A549 (cell line): ENCODE results near the gene CHAF1B. TPM values are rescaled to one million over a fixed set of nuclear protein-coding genes. Genes with fewer than 3 reads are reported as not detected.

ENCODE experiments used
- ATAC-seq, 2 experiments: fragments of 200-7000 bp in 1 of 2; fragments of >200 bp in 1 of 2; cut with Nextera tagmentation in 1 of 2; cut with Tn5 transposase in 1 of 2; 3 replicates each; pipeline versions ENCODE4 v1.8.0 to v1.9.1; 2018 to 2020; ENCODE audit warnings: mild to moderate bottlenecking in 1 of 2, moderate library complexity in 1 of 2
- CTCF ChIA-PET: fragments of 300-600 bp; sonication (Branson Sonifier 250); formaldehyde crosslinking; extraction: SDS; loops from one replicate; lab custom pipeline; 2021; ENCODE audit warnings: antibody characterized with exemption, inconsistent platforms; lab: Yijun Ruan, JAX
- POLR2A ChIA-PET: fragments of 350-600 bp; formaldehyde crosslinking; extraction: SDS; loops from one replicate; lab custom pipeline; 2021; ENCODE audit warnings: antibody characterized with exemption, inconsistent platforms; lab: Yijun Ruan, JAX
- DNase-seq, 2 experiments: peaks; one replicate each; pipeline versions ENCODE4 v3.0.0 to v3.0.0-alpha.2; 2011 to 2016; ENCODE audit warnings: low read depth in 1 of 2, low spot score in 1 of 2
- FAIRE-seq: peaks from 2 replicates; lab custom pipeline; 2011; peaks lifted over from hg19 to GRCh38; lab: Jason Lieb, UNC
- H3K27ac ChIP-seq, 2 experiments: fragments of >200 bp; sonication (Bioruptor Twin); formaldehyde crosslinking; 3 replicates each; pipeline ENCODE4 v1.5.1; 2016 to 2017
- H3K4me1 ChIP-seq: fragments of >200 bp; sonication (Bioruptor Twin); formaldehyde crosslinking; 3 replicates; pipeline ENCODE4 v1.6.1; 2016
- H3K4me2 ChIP-seq: fragments of >200 bp; sonication (Bioruptor Twin); formaldehyde crosslinking; 3 replicates; pipeline ENCODE4 v1.6.1; 2016
- H3K4me3 ChIP-seq: fragments of >200 bp; sonication (Bioruptor Twin); formaldehyde crosslinking; 3 replicates; pipeline ENCODE4 v1.5.1; 2016
- H3K9me3 ChIP-seq: fragments of >200 bp; sonication (Bioruptor Twin); formaldehyde crosslinking; 3 replicates; pipeline ENCODE4 v1.6.1; 2016
- CHD4 ChIP-seq: fragments of 200-600 bp; sonication (generic); IDR thresholded peaks from 2 replicates; pipeline ENCODE4 v1.6.1; 2016; ENCODE audit warnings: antibody characterized with exemption, mild to moderate bottlenecking, borderline replicate concordance
- ESRRA ChIP-seq: fragments of 150-350 bp; IDR thresholded peaks from 2 replicates; pipeline ENCODE4 v1.6.1; 2014; ENCODE audit warnings: mild to moderate bottlenecking, low read length, borderline replicate concordance
- FOSL2 ChIP-seq, 2 experiments: fragments of 450-650 bp in 1 of 2; fragments of >200 bp in 1 of 2; sonication (Bioruptor Twin) in 1 of 2; formaldehyde crosslinking; IDR thresholded peaks; 2 replicates each; pipeline versions ENCODE4 v1.5.0 to v1.6.1; 2016 to 2020; ENCODE audit warnings: mild to moderate bottlenecking in 1 of 2, moderate library complexity in 1 of 2
- HEYL ChIP-seq: fragments of 250-450 bp; sonication (Bioruptor Pico); IDR thresholded peaks from 2 replicates; pipeline ENCODE4 v1.8.0; 2021; ENCODE audit warnings: mild to moderate bottlenecking, moderate library complexity
- HOXA7 ChIP-seq: fragments of 250-450 bp; sonication (Bioruptor Pico); IDR thresholded peaks from 2 replicates; pipeline ENCODE4 v1.5.0; 2020; ENCODE audit warnings: mild to moderate bottlenecking, moderate library complexity
- HOXB13 ChIP-seq: fragments of 250-450 bp; sonication (Bioruptor Pico); IDR thresholded peaks from 2 replicates; pipeline ENCODE4 v1.5.0; 2020; ENCODE audit warnings: low read depth, mild to moderate bottlenecking, moderate library complexity
- HOXB5 ChIP-seq: fragments of 250-450 bp; sonication (Bioruptor Pico); IDR thresholded peaks from 2 replicates; pipeline ENCODE4 v1.5.0; 2020; ENCODE audit warnings: mild to moderate bottlenecking, moderate library complexity
- MAZ ChIP-seq: fragments of 150-350 bp; IDR thresholded peaks from 2 replicates; pipeline ENCODE4 v1.6.1; 2014; ENCODE audit warnings: antibody characterized with exemption, low read depth, low read length, borderline replicate concordance
- NPAS2 ChIP-seq: fragments of 250-450 bp; sonication (Bioruptor Pico); IDR thresholded peaks from 2 replicates; pipeline ENCODE4 v1.8.0; 2022; ENCODE audit warnings: mild to moderate bottlenecking, moderate library complexity, borderline replicate concordance
- NR3C1 ChIP-seq: fragments of >200 bp; sonication (Bioruptor Twin); formaldehyde crosslinking; IDR thresholded peaks from 3 replicates; pipeline ENCODE4 v1.6.1; 2017
- POLR2AphosphoS2 ChIP-seq: conservative IDR thresholded peaks from 2 replicates; pipeline ENCODE4 v1.6.1; 2012; ENCODE audit warnings: low read length, improper control_type of control experiment, inconsistent platforms
- RAD21 ChIP-seq, 2 experiments: fragments of >200 bp in 1 of 2; sonication (Bioruptor Twin) in 1 of 2; formaldehyde crosslinking in 1 of 2; IDR thresholded peaks in 1 of 2; conservative IDR thresholded peaks in 1 of 2; 2 replicates in 1 of 2; 3 replicates in 1 of 2; pipeline ENCODE4 v1.6.1; 2012 to 2018; ENCODE audit warnings: inconsistent platforms in 1 of 2
- RARB ChIP-seq: fragments of 250-450 bp; sonication (Bioruptor Pico); IDR thresholded peaks from 2 replicates; pipeline ENCODE4 v1.8.0; 2021; ENCODE audit warnings: mild to moderate bottlenecking, moderate library complexity
- RFX5 ChIP-seq: fragments of 450-650 bp; IDR thresholded peaks from 2 replicates; pipeline ENCODE4 v1.7.1; 2014; ENCODE audit warnings: antibody characterized with exemption, mild to moderate bottlenecking, moderate library complexity
- RNF2 ChIP-seq: fragments of 200-600 bp; sonication (generic); IDR thresholded peaks from 2 replicates; pipeline ENCODE4 v1.6.1; 2016; ENCODE audit warnings: low read depth, mild to moderate bottlenecking, antibody characterized with exemption, moderate library complexity, borderline replicate concordance
- TFCP2L1 ChIP-seq: fragments of 250-450 bp; sonication (Bioruptor Pico); IDR thresholded peaks from 2 replicates; pipeline ENCODE4 v1.5.0; 2021; ENCODE audit warnings: mild to moderate bottlenecking
- TP53 ChIP-seq: fragments of 250-450 bp; sonication (Bioruptor Pico); IDR thresholded peaks from 2 replicates; pipeline ENCODE4 v1.5.0; 2021; ENCODE audit warnings: mild to moderate bottlenecking, moderate library complexity
- WGBS: methylation state at CpG from one replicate; pipeline ENCODE4 v1.1.6; 2017; ENCODE audit errors: missing lambda C conversion rate; 5-methylcytosine and 5-hydroxymethylcytosine counted together
- polyA plus RNA-seq, 4 experiments: library from polyadenylated mRNA; depleted of rRNA in 3 of 4; stranded (reverse); fragments of >200 nt; fragmentation: RNase III in 1 of 4; extraction: RNeasy Plus Mini Kit Qiagen cat#74134 plus additional on column Dnase treatment in 1 of 4; gene quantifications; 2 replicates in 3 of 4; 3 replicates in 1 of 4; pipeline ENCODE4 v1.2.3, GENCODE V29; 2011 to 2017
- TF ChIP-seq, protein P1 (sequence below): fragments of 200-600 bp; sonication (generic); IDR thresholded peaks from 2 replicates; pipeline ENCODE4 v1.6.1; 2016; ENCODE audit warnings: antibody characterized with exemption, mild to moderate bottlenecking, moderate library complexity
- TF ChIP-seq, protein P2 (sequence below): IDR thresholded peaks from 2 replicates; pipeline ENCODE4 v1.6.1; 2012
- TF ChIP-seq, protein P3 (sequence below): IDR thresholded peaks from 2 replicates; pipeline ENCODE4 v1.6.1; 2012; ENCODE audit warnings: low read depth, borderline replicate concordance

The CHAF1B gene
- polyA plus RNA-seq, 2 of the 4 experiments (the other 2 are of a cell fraction): 13.3 to 16.9 TPM

DNA sequence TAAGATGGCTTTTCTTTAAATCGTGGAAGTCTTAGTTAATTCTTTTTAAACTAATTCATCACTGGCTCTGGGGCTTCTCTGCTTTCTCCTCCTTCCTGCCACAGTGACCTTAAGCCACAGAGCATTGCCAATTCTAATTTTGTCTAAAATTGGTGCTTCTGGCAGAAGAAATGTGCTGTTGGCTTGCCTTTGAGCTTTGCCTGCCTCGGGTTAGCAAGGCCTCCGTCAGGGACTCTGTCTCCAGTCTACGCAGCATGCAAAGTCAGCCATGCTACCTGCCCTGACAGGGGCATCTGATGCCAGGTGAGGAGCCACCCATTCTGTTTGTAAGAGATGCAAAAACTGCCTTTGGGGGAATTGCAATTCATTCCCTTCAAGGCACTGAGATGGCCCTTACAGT lies 69.5 kb downstream of the CHAF1B start:
- Histone ChIP-seq H3K27ac (peak overlapping the region in 1 of 2 experiments; percentile 79; a peak in 3 of 6 replicates), H3K4me1 (peaks cover 18% of the 10 kb centered on the region; the same call in 2 of the 3 replicates), H3K4me2 (no peak overlapping the region), H3K4me3 (no peak overlapping the region), H3K9me3 (no peaks in the 10 kb centered on the region)
- DNase-seq (no peak), FAIRE-seq (no peak), ATAC-seq (no peak)
- WGBS: 91% methylated on average over 3 of the region's 4 CpGs
- TF ChIP-seq HOXB13 (no peak), POLR2AphosphoS2 (no peak)
- TF ChIP-seq, protein P1, sequence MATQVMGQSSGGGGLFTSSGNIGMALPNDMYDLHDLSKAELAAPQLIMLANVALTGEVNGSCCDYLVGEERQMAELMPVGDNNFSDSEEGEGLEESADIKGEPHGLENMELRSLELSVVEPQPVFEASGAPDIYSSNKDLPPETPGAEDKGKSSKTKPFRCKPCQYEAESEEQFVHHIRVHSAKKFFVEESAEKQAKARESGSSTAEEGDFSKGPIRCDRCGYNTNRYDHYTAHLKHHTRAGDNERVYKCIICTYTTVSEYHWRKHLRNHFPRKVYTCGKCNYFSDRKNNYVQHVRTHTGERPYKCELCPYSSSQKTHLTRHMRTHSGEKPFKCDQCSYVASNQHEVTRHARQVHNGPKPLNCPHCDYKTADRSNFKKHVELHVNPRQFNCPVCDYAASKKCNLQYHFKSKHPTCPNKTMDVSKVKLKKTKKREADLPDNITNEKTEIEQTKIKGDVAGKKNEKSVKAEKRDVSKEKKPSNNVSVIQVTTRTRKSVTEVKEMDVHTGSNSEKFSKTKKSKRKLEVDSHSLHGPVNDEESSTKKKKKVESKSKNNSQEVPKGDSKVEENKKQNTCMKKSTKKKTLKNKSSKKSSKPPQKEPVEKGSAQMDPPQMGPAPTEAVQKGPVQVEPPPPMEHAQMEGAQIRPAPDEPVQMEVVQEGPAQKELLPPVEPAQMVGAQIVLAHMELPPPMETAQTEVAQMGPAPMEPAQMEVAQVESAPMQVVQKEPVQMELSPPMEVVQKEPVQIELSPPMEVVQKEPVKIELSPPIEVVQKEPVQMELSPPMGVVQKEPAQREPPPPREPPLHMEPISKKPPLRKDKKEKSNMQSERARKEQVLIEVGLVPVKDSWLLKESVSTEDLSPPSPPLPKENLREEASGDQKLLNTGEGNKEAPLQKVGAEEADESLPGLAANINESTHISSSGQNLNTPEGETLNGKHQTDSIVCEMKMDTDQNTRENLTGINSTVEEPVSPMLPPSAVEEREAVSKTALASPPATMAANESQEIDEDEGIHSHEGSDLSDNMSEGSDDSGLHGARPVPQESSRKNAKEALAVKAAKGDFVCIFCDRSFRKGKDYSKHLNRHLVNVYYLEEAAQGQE: no peak
- ChIA-PET CTCF (interaction anchor here (2.0 kb wide), 1 partner anchor 32 kb away, joined by 7 read pairs; no protein-coding TSS in a partner anchor), POLR2A (interaction anchor here (1.6 kb wide), 1 partner anchor 25 kb away, joined by 9 read pairs; no protein-coding TSS in a partner anchor)

DNA sequence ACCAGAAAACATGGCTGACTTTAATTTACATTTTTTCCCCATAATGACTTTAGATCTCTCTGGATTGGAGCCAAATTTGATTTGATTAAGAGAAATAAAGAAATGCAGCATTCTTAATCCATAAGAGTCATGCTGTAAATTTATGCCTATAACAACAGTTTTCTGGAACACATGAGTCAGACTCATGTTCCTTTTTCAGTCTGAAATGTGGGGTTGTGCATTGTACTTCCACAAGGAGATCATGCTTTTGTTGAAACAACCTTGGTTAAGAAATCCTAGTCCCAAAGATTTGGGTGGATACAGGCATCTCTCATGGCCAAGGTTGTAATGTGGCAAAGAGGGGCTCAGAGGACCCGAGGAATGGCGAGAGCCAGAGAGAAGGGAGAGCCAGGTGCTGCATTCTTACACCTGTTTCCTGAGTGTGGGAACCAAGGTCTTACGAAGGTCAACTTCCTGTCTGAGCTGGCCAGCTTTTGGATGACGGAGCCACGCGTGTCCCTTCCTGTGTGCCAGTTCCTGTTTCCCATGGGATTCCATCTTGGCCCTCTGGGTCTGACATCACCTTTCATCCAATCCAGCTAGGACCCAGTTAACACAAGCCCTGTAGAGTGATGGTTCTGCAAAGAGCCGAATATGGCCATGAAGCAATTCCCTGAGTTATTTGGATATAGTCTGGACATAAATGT lies 71.7 kb downstream of the CHAF1B start:
- POLR2A ChIA-PET: no interaction called here
- Histone ChIP-seq H3K4me3 (no peak overlapping the region), H3K4me2 (no peak overlapping the region), H3K27ac (no peak overlapping the region), H3K9me3 (no peaks in the 10 kb centered on the region), H3K4me1 (peaks cover 19% of the 10 kb centered on the region)
- CTCF ChIA-PET: no interaction called here
- 96% methylated on average over 7 of the region's 7 CpGs for WGBS
- DNase-seq: no peak
- TF ChIP-seq TFCP2L1 (CRISPR knock-in tag) (no peak), FOSL2 (IDR thresholded peaks at IDR 0.05) (no peak), FOSL2 (CRISPR knock-in tag; IDR thresholded peaks at IDR 0.05) (no peak), RFX5 (no peak), CHD4 (no peak), MAZ (no peak), RNF2 (no peak), HOXB5 (no peak), NR3C1 (no peak), HEYL (CRISPR knock-in tag) (no peak), RARB (no peak), RAD21 (conservative IDR thresholded peaks at IDR 0.05 in 1 of 2, IDR thresholded peaks at IDR 0.05 in 1 of 2) (no peak), NPAS2 (CRISPR knock-in tag) (no peak), HOXA7 (CRISPR knock-in tag) (no peak), ESRRA (no peak), TP53 (no peak)
- TF ChIP-seq, protein P2, sequence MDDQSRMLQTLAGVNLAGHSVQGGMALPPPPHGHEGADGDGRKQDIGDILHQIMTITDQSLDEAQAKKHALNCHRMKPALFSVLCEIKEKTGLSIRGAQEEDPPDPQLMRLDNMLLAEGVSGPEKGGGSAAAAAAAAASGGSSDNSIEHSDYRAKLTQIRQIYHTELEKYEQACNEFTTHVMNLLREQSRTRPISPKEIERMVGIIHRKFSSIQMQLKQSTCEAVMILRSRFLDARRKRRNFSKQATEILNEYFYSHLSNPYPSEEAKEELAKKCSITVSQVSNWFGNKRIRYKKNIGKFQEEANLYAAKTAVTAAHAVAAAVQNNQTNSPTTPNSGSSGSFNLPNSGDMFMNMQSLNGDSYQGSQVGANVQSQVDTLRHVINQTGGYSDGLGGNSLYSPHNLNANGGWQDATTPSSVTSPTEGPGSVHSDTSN: no peak
- TF ChIP-seq, protein P3, sequence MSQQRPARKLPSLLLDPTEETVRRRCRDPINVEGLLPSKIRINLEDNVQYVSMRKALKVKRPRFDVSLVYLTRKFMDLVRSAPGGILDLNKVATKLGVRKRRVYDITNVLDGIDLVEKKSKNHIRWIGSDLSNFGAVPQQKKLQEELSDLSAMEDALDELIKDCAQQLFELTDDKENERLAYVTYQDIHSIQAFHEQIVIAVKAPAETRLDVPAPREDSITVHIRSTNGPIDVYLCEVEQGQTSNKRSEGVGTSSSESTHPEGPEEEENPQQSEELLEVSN: no peak
- FAIRE-seq: no peak
- ATAC-seq: no peak
